ENCODE data around the gene CHIC2.

Gene CHIC2

GRCh38 chr4:54103190-54103574 lies 38.8 kb upstream of the CHIC2 start:
- no peak for DNase-seq (ENCODE audit: low read depth, low spot score)
- ChIA-PET CTCF (no interaction called here), POLR2A (no interaction called here)
- TF ChIP-seq, protein P1, sequence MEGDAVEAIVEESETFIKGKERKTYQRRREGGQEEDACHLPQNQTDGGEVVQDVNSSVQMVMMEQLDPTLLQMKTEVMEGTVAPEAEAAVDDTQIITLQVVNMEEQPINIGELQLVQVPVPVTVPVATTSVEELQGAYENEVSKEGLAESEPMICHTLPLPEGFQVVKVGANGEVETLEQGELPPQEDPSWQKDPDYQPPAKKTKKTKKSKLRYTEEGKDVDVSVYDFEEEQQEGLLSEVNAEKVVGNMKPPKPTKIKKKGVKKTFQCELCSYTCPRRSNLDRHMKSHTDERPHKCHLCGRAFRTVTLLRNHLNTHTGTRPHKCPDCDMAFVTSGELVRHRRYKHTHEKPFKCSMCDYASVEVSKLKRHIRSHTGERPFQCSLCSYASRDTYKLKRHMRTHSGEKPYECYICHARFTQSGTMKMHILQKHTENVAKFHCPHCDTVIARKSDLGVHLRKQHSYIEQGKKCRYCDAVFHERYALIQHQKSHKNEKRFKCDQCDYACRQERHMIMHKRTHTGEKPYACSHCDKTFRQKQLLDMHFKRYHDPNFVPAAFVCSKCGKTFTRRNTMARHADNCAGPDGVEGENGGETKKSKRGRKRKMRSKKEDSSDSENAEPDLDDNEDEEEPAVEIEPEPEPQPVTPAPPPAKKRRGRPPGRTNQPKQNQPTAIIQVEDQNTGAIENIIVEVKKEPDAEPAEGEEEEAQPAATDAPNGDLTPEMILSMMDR (IDR thresholded peaks at IDR 0.05; ENCODE audit: insufficient read depth, low read length, missing control alignments): no peak
- no peak overlapping the region for H3K4me3 ChIP-seq (ENCODE audit: low read depth, low read length)

DNA sequence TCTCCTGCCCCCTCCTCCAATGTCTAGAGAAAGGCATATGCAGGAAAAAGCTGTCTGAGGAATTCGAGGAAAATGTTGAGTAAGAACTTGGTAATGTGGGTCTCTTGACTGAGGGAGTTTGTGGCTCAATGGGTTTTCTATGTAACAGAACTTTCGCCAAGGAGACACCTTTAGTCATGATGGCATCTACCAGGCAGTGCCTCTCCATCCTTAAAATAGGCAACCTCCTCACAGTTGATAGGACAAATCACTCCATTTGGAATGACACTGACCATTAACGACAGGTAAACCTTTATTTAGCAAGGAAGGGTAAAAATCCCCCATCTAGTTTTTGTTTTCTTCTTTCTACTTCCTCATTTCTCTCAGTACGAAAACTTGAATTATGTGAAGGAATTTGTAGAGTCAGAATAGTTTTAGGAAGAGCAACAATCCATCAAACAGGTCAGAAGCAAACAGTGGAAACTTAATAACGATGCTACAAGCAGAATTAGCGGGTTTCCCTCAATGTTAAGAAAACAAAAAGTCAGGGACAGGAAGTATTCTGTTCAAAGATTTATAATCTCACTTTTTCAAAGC lies 38.2 kb upstream of the CHIC2 start:
- ChIA-PET POLR2A (no interaction called here), CTCF (no interaction called here)
- DNase-seq (ENCODE audit: low read depth, low spot score): no peak
- no peak overlapping the region for H3K4me3 ChIP-seq (ENCODE audit: low read depth, low read length)
- TF ChIP-seq, protein P1 (IDR thresholded peaks at IDR 0.05; ENCODE audit: insufficient read depth, low read length, missing control alignments): no peak

- TF ChIP-seq, protein P1 (IDR thresholded peaks at IDR 0.05; ENCODE audit: insufficient read depth, low read length, missing control alignments): no peak
- POLR2A ChIA-PET: no interaction called here
- CTCF ChIA-PET: no interaction called here
- DNase-seq (ENCODE audit: low read depth, low spot score): no peak
- H3K4me3 ChIP-seq (ENCODE audit: low read depth, low read length): peak overlapping the region; percentile 50
Measured at GRCh38 chr4:54101190-54102041, 37.0 kb upstream of the CHIC2 start.

DNA sequence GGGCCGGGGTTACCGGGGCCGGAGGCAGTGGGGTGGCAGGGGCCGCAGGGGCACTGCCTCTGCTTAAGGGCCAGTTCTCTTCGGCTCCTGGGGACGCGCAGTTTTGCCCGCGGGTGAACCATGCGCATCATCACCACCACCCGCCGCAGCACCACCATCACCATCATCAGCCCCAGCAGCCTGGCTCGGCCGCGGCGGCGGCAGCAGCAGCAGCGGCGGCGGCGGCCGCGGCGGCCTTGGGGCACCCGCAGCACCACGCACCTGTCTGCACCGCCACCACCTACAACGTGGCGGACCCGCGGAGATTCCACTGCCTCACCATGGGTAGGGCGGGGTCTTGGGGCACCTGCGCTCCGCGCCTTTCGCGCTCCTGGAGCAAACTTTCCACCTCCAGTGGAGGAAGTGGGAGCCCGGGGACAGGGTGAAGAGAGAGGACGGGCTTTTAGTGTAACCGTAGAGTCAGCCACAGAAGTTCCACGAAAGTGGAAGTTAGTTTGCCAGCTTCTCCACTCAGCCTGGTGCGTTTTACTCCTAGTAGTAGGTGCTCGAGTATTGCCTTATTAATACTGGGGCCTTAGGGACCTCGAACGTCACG lies 36.3 kb upstream of the CHIC2 start:
- DNase-seq (ENCODE audit: low read depth, low spot score): no peak
- POLR2A ChIA-PET: no interaction called here
- peak overlapping the region; percentile 50 for H3K4me3 ChIP-seq (ENCODE audit: low read depth, low read length)

GRCh38 chr4:54099748-54100574 lies 35.6 kb upstream of the CHIC2 start, which contains the start of gene GSX2:
TSS of gene GSX2 (plus strand) at chr4:54100163. CDS start at chr4:54100345, 182 bp downstream.
- TF ChIP-seq, protein P1 (IDR thresholded peaks at IDR 0.05; ENCODE audit: insufficient read depth, low read length, missing control alignments): no peak
- H3K4me3 ChIP-seq (ENCODE audit: low read depth, low read length): peak within 1 kb of the TSS; percentile 50
- no peak for DNase-seq (ENCODE audit: low read depth, low spot score)
- ChIA-PET CTCF (interaction anchor here (1.0 to 1.1 kb wide), 2 partner anchors 113 to 134 kb away, joined by 3 read pairs; no protein-coding TSS in a partner anchor), POLR2A (interaction anchor here (0.6 to 0.9 kb wide), 2 partner anchors 56 to 120 kb away, joined by 3 read pairs; no protein-coding TSS in a partner anchor)

More for the DNA sequence above, 36.3 kb upstream of the CHIC2 start:
- TF ChIP-seq, protein P1 (IDR thresholded peaks at IDR 0.05; ENCODE audit: insufficient read depth, low read length, missing control alignments): no peak
- CTCF ChIA-PET: no interaction called here
